Mesenchymal stem cell (in vitro differentiated cells and primary cell): Measurements from ENCODE around the gene ERFL. TPM values are rescaled to one million over a fixed set of nuclear protein-coding genes. Genes with fewer than 3 reads are reported as not detected.

Source experiments
- DNase-seq: peaks from one replicate; pipeline ENCODE4 v3.0.0-alpha.2; 2013
- H2AFZ ChIP-seq: one replicate; pipeline ENCODE4 v1.6.1; 2013; ENCODE audit warnings: low read depth, mild to moderate bottlenecking, control low read depth, inconsistent platforms, low read length, moderate library complexity
- H2AK5ac ChIP-seq: 2 replicates; pipeline ENCODE4 v1.6.1; 2013; ENCODE audit warnings: low read length, moderate library complexity, mild to moderate bottlenecking, inconsistent platforms; ENCODE audit not compliant: severe bottlenecking
- H2BK120ac ChIP-seq: one replicate; pipeline ENCODE4 v1.6.1; 2013; ENCODE audit warnings: low read depth, mild to moderate bottlenecking, inconsistent platforms, low read length, moderate library complexity
- H2BK12ac ChIP-seq, 2 experiments: one replicate each; pipeline ENCODE4 v1.6.1; 2013; ENCODE audit warnings: inconsistent platforms in 2 of 2, low read length in 2 of 2, mild to moderate bottlenecking in 2 of 2, moderate library complexity in 2 of 2, control low read depth in 1 of 2
- H2BK15ac ChIP-seq: one replicate; pipeline ENCODE4 v1.6.1; 2013; ENCODE audit warnings: mild to moderate bottlenecking, low read depth, inconsistent platforms; ENCODE audit not compliant: poor library complexity, severe bottlenecking
- H2BK5ac ChIP-seq: 2 replicates; pipeline ENCODE4 v1.6.1; 2013; ENCODE audit warnings: low read depth, mild to moderate bottlenecking, low read length, control low read depth, inconsistent platforms; ENCODE audit not compliant: poor library complexity, severe bottlenecking
- H3K14ac ChIP-seq, 2 experiments: one replicate each; pipeline ENCODE4 v1.6.1; 2013; ENCODE audit warnings: inconsistent platforms in 2 of 2, low read length in 2 of 2, control low read depth in 1 of 2, mild to moderate bottlenecking in 1 of 2, moderate library complexity in 1 of 2
- H3K18ac ChIP-seq, 2 experiments: one replicate each; pipeline ENCODE4 v1.6.1; 2013; ENCODE audit warnings: inconsistent platforms in 2 of 2, low read length in 2 of 2, control low read depth in 1 of 2, low read depth in 1 of 2, mild to moderate bottlenecking in 1 of 2
- H3K23ac ChIP-seq, 2 experiments: one replicate each; pipeline ENCODE4 v1.6.1; 2013; ENCODE audit warnings: inconsistent platforms in 2 of 2, low read length in 2 of 2, mild to moderate bottlenecking in 2 of 2, moderate library complexity in 2 of 2, control low read depth in 1 of 2
- H3K27ac ChIP-seq: 2 replicates; pipeline ENCODE4 v1.5.1; 2013; ENCODE audit warnings: mild to moderate bottlenecking, moderate library complexity, low read length, control low read depth, inconsistent platforms; ENCODE audit not compliant: poor library complexity, severe bottlenecking
- H3K27me3 ChIP-seq, 2 experiments: 2 replicates each; pipeline versions ENCODE4 v1.6.1 to v1.7.0; 2013; ENCODE audit warnings: low read length in 2 of 2, mild to moderate bottlenecking in 2 of 2, moderate library complexity in 2 of 2, control low read depth in 1 of 2, inconsistent platforms in 1 of 2; ENCODE audit not compliant: control insufficient read depth in 1 of 2, insufficient read depth in 1 of 2
- H3K36me3 ChIP-seq, 2 experiments: 2 replicates each; pipeline versions ENCODE4 v1.6.1 to v1.7.0; 2013; ENCODE audit warnings: low read length in 2 of 2, control low read depth in 1 of 2, inconsistent platforms in 1 of 2, low read depth in 1 of 2, mild to moderate bottlenecking in 1 of 2; ENCODE audit not compliant: insufficient read depth in 2 of 2, control insufficient read depth in 1 of 2
- H3K4ac ChIP-seq, 2 experiments: one replicate each; pipeline ENCODE4 v1.6.1; 2013; ENCODE audit warnings: inconsistent platforms in 2 of 2, low read length in 2 of 2, mild to moderate bottlenecking in 2 of 2, moderate library complexity in 2 of 2, control low read depth in 1 of 2, low read depth in 1 of 2
- H3K4me1 ChIP-seq: 2 replicates; pipeline ENCODE4 v1.6.1; 2013; ENCODE audit warnings: low read depth, low read length, control low read depth; ENCODE audit not compliant: control insufficient read depth, insufficient read depth
- H3K4me2 ChIP-seq: 2 replicates; pipeline ENCODE4 v1.6.1; 2013; ENCODE audit warnings: low read length, mild to moderate bottlenecking, inconsistent platforms; ENCODE audit not compliant: poor library complexity, severe bottlenecking
- H3K4me3 ChIP-seq, 2 experiments: 2 replicates each; pipeline versions ENCODE4 v1.5.1 to v1.7.0; 2013; ENCODE audit warnings: low read length in 2 of 2, mild to moderate bottlenecking in 2 of 2, control low read depth in 1 of 2, low read depth in 1 of 2; ENCODE audit not compliant: insufficient read depth in 1 of 2
- H3K79me1 ChIP-seq: replicated peaks from 2 replicates; pipeline ENCODE4 v1.6.1; 2013; ENCODE audit warnings: mild to moderate bottlenecking, control low read depth, low read length, inconsistent platforms; ENCODE audit not compliant: poor library complexity, severe bottlenecking
- H3K9ac ChIP-seq: 2 replicates; pipeline ENCODE4 v1.7.0; 2013; ENCODE audit warnings: mild to moderate bottlenecking, low read length, moderate library complexity
- H3K9me3 ChIP-seq: 2 replicates; pipeline ENCODE4 v1.7.0; 2013; ENCODE audit warnings: mild to moderate bottlenecking, low read length; ENCODE audit not compliant: control insufficient read depth
- H4K8ac ChIP-seq: one replicate; pipeline ENCODE4 v1.6.1; 2013; ENCODE audit warnings: inconsistent platforms, mild to moderate bottlenecking, low read length, moderate library complexity
- H4K91ac ChIP-seq: one replicate; pipeline ENCODE4 v1.6.1; 2013; ENCODE audit warnings: mild to moderate bottlenecking, low read length, inconsistent platforms
- WGBS: methylation state at CpG from one replicate; pipeline ENCODE4 v1.1.7; 2013; ENCODE audit warnings: mixed read lengths; 5-methylcytosine and 5-hydroxymethylcytosine counted together
- polyA plus RNA-seq, 2 experiments: library from polyadenylated mRNA; stranded (reverse); fragments of 200-250 nt; gene quantifications; one replicate each; pipeline ENCODE4 v1.2.3, GENCODE V29; 2013

Gene ERFL
- 0.06 TPM for polyA plus RNA-seq (2013, experiment 1 of 2)
- polyA plus RNA-seq (2013, experiment 2 of 2): 0.05 TPM

DNA sequence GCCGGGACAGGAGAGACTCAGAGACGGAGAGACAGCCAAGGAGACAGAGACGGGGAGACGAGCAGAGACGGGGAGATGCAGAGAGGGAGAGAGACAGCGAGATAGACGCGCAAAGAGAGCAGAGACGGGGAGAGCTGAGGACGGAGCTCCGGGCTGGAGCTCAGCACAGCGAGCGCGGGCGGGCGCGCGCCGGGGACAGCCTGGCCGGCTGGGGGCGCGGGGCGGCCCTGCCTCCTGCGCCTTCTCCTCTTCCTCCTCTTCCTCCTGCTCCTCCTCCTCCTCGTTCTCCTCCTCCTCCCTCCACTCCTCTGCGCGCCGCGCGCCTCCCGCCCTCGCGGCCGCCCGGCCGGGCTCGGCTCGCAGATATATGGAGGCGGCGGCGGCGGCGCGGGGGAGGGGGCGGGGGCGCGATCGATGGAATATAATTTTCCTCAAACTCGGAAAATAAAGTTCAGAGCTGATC is at the start of gene ERFL:
Gene ERFL, minus strand, starts transcription at position 229 of the 463 bp plus-strand sequence. CDS start 15,530 bp downstream, outside the sequence.
- Histone ChIP-seq H3K18ac (peak within 1 kb of the TSS in 1 of 2 experiments; percentile 54), H3K4ac (no peak within 1 kb of the TSS), H3K23ac (peak within 1 kb of the TSS in 1 of 2 experiments; percentile 0), H2BK5ac (no peak within 1 kb of the TSS), H4K8ac (no peak within 1 kb of the TSS), H3K4me1 (peaks cover 15% of the 10 kb centered on the region), H3K27ac (no peak within 1 kb of the TSS), H3K4me2 (peak within 1 kb of the TSS; percentile 87), H2AFZ (peak within 1 kb of the TSS; percentile 55), H3K27me3 (peaks cover 85 to 86% of the 10 kb centered on the region in 2 experiments), H2BK120ac (no peak within 1 kb of the TSS), H3K14ac (peak within 1 kb of the TSS in 1 of 2 experiments; percentile 78), H2AK5ac (no peak within 1 kb of the TSS), H2BK15ac (no peak within 1 kb of the TSS), H3K79me1 (no peaks in the 10 kb centered on the region), H4K91ac (no peak within 1 kb of the TSS), H3K9me3 (peaks cover 6% of the 10 kb centered on the region), H2BK12ac (peak within 1 kb of the TSS in 1 of 2 experiments; percentile 3), H3K9ac (no peak within 1 kb of the TSS), H3K4me3 (peak within 1 kb of the TSS; percentile 46 to 56), H3K36me3 (no peaks in the 10 kb centered on the region)
- under 1% methylated on average over 36 of the region's 49 CpGs for WGBS
- no peak for DNase-seq

DNA sequence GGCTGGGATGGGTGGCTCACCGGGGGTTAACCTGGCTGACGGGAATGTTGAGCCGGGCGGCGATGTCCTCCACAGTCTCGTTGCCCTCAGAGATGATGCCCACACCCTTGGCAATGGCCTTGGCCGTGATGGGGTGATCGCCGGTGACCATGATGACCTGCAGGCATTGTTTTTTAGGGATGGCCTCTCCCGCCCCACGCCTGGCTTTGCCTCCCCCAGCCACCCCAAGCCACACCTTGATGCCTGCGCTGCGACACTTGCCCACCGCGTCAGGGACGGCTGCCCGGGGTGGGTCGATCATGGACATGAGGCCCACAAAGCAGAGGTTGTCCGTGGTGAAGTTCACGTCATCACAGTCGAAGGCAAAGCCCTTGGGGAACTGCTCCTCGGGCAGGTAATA is 49.7 kb upstream of the ERFL start:
- Histone ChIP-seq H3K36me3 (no peaks in the 10 kb centered on the region), H4K8ac (no peak overlapping the region), H3K9ac (no peak overlapping the region), H2AFZ (no peak overlapping the region), H3K14ac (no peak overlapping the region), H4K91ac (peak overlapping the region; percentile 21), H3K27ac (no peak overlapping the region), H2BK120ac (no peak overlapping the region), H3K9me3 (no peaks in the 10 kb centered on the region), H3K18ac (no peak overlapping the region), H3K27me3 (peaks cover 4 to 34% of the 10 kb centered on the region in 2 experiments), H3K79me1 (no peaks in the 10 kb centered on the region), H2BK12ac (no peak overlapping the region), H3K4me2 (no peak overlapping the region), H3K4me3 (no peak overlapping the region), H3K4ac (no peak overlapping the region), H3K4me1 (no peaks in the 10 kb centered on the region), H3K23ac (no peak overlapping the region), H2AK5ac (no peak overlapping the region), H2BK15ac (no peak overlapping the region), H2BK5ac (no peak overlapping the region)
- no peak for DNase-seq
- WGBS: 90% methylated on average over 22 of the region's 22 CpGs

DNA sequence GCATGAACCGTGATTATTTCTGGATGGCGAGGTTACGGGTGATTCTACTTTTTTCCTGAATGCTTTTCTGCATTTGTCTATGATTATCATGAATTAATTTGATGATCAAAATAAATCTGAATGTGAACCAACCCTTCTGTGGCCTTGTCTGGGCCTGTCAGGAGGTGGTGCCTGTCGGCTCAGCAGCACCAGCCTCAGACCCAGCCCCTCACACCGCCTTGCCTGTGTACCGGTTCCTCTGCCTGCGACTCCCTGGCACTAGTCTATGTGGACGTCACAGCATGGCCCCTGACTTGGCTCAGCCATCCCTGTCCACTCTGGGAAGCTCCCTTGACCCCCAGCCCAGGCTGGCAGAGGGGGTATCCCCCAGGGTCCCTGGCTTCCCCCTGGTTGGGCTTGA is 46.4 kb upstream of the ERFL start:
- no peak overlapping the region for H3K4me2 ChIP-seq
- H3K9me3 ChIP-seq: no peaks in the 10 kb centered on the region
- H2BK15ac ChIP-seq: no peak overlapping the region
- no peak overlapping the region for H2BK5ac ChIP-seq
- H3K4me1 ChIP-seq: no peaks in the 10 kb centered on the region
- H3K4me3 ChIP-seq: no peak overlapping the region
- no peak overlapping the region for H2BK120ac ChIP-seq
- no peak overlapping the region for H2AK5ac ChIP-seq
- no peak overlapping the region for H3K4ac ChIP-seq
- H4K91ac ChIP-seq: no peak overlapping the region
- H3K9ac ChIP-seq: no peak overlapping the region
- H3K27me3 ChIP-seq: peaks cover 8 to 19% of the 10 kb centered on the region in 2 experiments
- H3K79me1 ChIP-seq: no peaks in the 10 kb centered on the region
- no peak overlapping the region for H3K27ac ChIP-seq
- no peak for DNase-seq
- no peak overlapping the region for H2BK12ac ChIP-seq
- H3K14ac ChIP-seq: peak overlapping the region in 1 of 2 experiments; percentile 64
- H2AFZ ChIP-seq: no peak overlapping the region
- no peaks in the 10 kb centered on the region for H3K36me3 ChIP-seq
- H3K18ac ChIP-seq: no peak overlapping the region
- H3K23ac ChIP-seq: no peak overlapping the region
- H4K8ac ChIP-seq: no peak overlapping the region
- WGBS: 80% methylated on average over 5 of the region's 8 CpGs

DNA sequence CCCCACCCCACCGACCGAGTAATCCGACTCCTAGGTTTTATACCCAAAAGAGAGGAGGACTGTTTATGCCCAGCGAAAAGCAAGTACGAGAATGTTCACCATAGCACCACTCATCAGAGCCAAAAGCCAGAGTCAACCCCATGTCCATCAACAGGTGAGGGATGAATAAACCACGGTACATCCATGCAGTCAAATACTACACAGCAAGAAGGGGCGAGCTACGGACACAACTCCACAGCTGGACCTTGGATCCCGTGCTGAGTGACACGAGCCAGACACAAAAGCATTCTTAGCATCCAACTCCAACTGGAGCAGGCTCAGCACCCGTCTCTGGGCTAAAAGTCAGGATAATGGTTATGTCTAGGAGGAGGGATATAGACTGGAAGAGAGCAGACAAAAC is 43.1 kb upstream of the ERFL start:
- Histone ChIP-seq H3K36me3 (no peaks in the 10 kb centered on the region), H2BK15ac (no peak overlapping the region), H3K4ac (no peak overlapping the region), H2BK12ac (no peak overlapping the region), H3K4me1 (no peaks in the 10 kb centered on the region), H3K18ac (no peak overlapping the region), H2AK5ac (no peak overlapping the region), H4K91ac (no peak overlapping the region), H3K4me2 (no peak overlapping the region), H3K79me1 (no peaks in the 10 kb centered on the region), H3K9ac (no peak overlapping the region), H3K14ac (no peak overlapping the region), H4K8ac (no peak overlapping the region), H3K27ac (no peak overlapping the region), H3K9me3 (no peaks in the 10 kb centered on the region), H3K4me3 (no peak overlapping the region), H2BK5ac (no peak overlapping the region), H2AFZ (no peak overlapping the region), H3K27me3 (peaks cover 20 to 39% of the 10 kb centered on the region in 2 experiments), H3K23ac (no peak overlapping the region), H2BK120ac (no peak overlapping the region)
- WGBS: 86% methylated on average over 11 of the region's 11 CpGs
- no peak for DNase-seq
